ENCODE data around the gene TTYH2. TPM values are rescaled to one million over a fixed set of nuclear protein-coding genes. Genes with fewer than 3 reads are reported as not detected.
A peak's percentile ranks its signal among the peaks of the same experiment; 100 is the strongest.

The TTYH2 gene
- total and polyA plus RNA-seq, 10 of the 15 experiments (the other 5 are each of a cell fraction or from before 2014, with no cell fraction given): 0.26 to 25.2 (median 6.6) TPM

- TF ChIP-seq ZNF207 (IDR thresholded peaks at IDR 0.05; ENCODE audit: borderline replicate concordance) (peak; percentile 91), USF2 (IDR thresholded peaks at IDR 0.05; ENCODE audit: borderline replicate concordance, low read depth, low read length) (no peak), ZNF274 (IDR thresholded peaks at IDR 0.05; ENCODE audit: insufficient read depth, insufficient read length) (no peak), STAT3 (IDR thresholded peaks at IDR 0.05; ENCODE audit: low read depth, low read length) (0 out of 2 replicates have a peak, but pooled peaks have one; percentile 78), BACH1 (IDR thresholded peaks at IDR 0.05; ENCODE audit: borderline replicate concordance) (no peak; the same call in none of the 2 replicates), ZNF384 (IDR thresholded peaks at IDR 0.05; ENCODE audit: borderline replicate concordance, low read depth, low read length) (no peak), TCF7 (IDR thresholded peaks at IDR 0.05; ENCODE audit: borderline replicate concordance) (peak; percentile 9; the same call in 1 of the 2 replicates), GATAD2B (conservative IDR thresholded peaks at IDR 0.05; ENCODE audit: low read depth) (0 out of 2 replicates have a peak, but pooled peaks have one; percentile 48), BCL3 (IDR thresholded peaks at IDR 0.05; ENCODE audit: borderline replicate concordance, insufficient read depth, low read depth, low read length, poor library complexity, severe bottlenecking) (no peak), CHD1 (IDR thresholded peaks at IDR 0.05; ENCODE audit: low read depth, low read length) (0 out of 2 replicates have a peak, but pooled peaks have one; percentile 59), RAD21 (IDR thresholded peaks at IDR 0.05; ENCODE audit: insufficient read depth, low read depth, low read length) (peak; percentile 30; the same call in 1 of the 2 replicates), BRCA1 (IDR thresholded peaks at IDR 0.05; ENCODE audit: low read depth, low read length) (no peak), RUNX3 (IDR thresholded peaks at IDR 0.05; ENCODE audit: low read length) (peak; percentile 76), POLR2AphosphoS5 (IDR thresholded peaks at IDR 0.05; ENCODE audit: low read length) (peak; percentile 100), NRF1 (conservative IDR thresholded peaks at IDR 0.05; ENCODE audit: low read depth, low read length) (no peak), NBN (IDR thresholded peaks at IDR 0.05) (peak; percentile 97; the same call in 1 of the 2 replicates), JUNB (IDR thresholded peaks at IDR 0.05) (no peak), ZNF217 (IDR thresholded peaks at IDR 0.05) (no peak), SMAD1 (IDR thresholded peaks at IDR 0.05; ENCODE audit: low read depth, partially characterized antibody) (peak; percentile 78), NFXL1 (IDR thresholded peaks at IDR 0.05; ENCODE audit: borderline replicate concordance) (no peak), NR2C2 (IDR thresholded peaks at IDR 0.05; ENCODE audit: borderline replicate concordance, control insufficient read depth, insufficient read length, low read depth) (no peak), BCLAF1 (IDR thresholded peaks at IDR 0.05) (no peak), KLF5 (IDR thresholded peaks at IDR 0.05; ENCODE audit: partially characterized antibody) (peak; percentile 90)
Measured at GRCh38 chr17:74203439-74204240, 9.7 kb upstream of the TTYH2 start, which contains the start of gene RPL38 (continued).

Measured in GM12878 (cell line).